Spleen (tissue), 11 donors: ENCODE data around the gene PALLD. TPM values are rescaled to one million over a fixed set of nuclear protein-coding genes. Genes with fewer than 3 reads are reported as not detected.

Experiments
- DNase-seq: peaks from one replicate; pipeline ENCODE4 v3.0.0-alpha.2; 2020
- H3K27ac ChIP-seq, 8 donors: fragments of 200-600 bp; sonication (generic) in 7 of 8; 1 replicate in 4 of 8; 2 replicates in 4 of 8; pipeline versions ENCODE4 v1.5.0 to v1.8.0; 2016 to 2021; ENCODE audit warnings: inconsistent platforms in 4 of 8, mild to moderate bottlenecking in 4 of 8, moderate library complexity in 1 of 8
- H3K27me3 ChIP-seq, 7 donors: fragments of 200-600 bp; sonication (generic) in 6 of 7; replicated peaks in 1 of 7; 1 replicate in 4 of 7; 2 replicates in 3 of 7; pipeline versions ENCODE4 v1.5.0 to v1.8.0; 2016 to 2021; ENCODE audit warnings: inconsistent platforms in 3 of 7, mild to moderate bottlenecking in 1 of 7
- H3K36me3 ChIP-seq, 6 donors: fragments of 200-600 bp; sonication (generic) in 5 of 6; 1 replicate in 4 of 6; 2 replicates in 2 of 6; pipeline versions ENCODE4 v1.5.0 to v1.8.0; 2016 to 2021; ENCODE audit warnings: inconsistent platforms in 2 of 6
- H3K4me1 ChIP-seq, 6 donors: fragments of 200-600 bp; sonication (generic) in 5 of 6; 1 replicate in 3 of 6; 2 replicates in 3 of 6; pipeline versions ENCODE4 v1.5.0 to v1.8.0; 2016 to 2021; ENCODE audit warnings: inconsistent platforms in 3 of 6
- H3K4me3 ChIP-seq, 8 donors: fragments of 200-600 bp; sonication (generic) in 7 of 8; 1 replicate in 4 of 8; 2 replicates in 4 of 8; pipeline versions ENCODE4 v1.5.0 to v1.8.0; 2016 to 2021; ENCODE audit warnings: inconsistent platforms in 4 of 8, mild to moderate bottlenecking in 4 of 8, moderate library complexity in 2 of 8
- H3K9me3 ChIP-seq, 8 donors: fragments of 200-600 bp; sonication (generic) in 7 of 8; 1 replicate in 4 of 8; 2 replicates in 4 of 8; pipeline versions ENCODE4 v1.5.0 to v1.8.0; 2016 to 2021; ENCODE audit warnings: inconsistent platforms in 4 of 8
- CTCF ChIP-seq, 11 experiments: fragments of 200-600 bp in 7 of 11; fragments of 450-650 bp in 4 of 11; sonication (generic) in 4 of 11; IDR thresholded peaks in 8 of 11; conservative IDR thresholded peaks in 3 of 11; 1 replicate in 7 of 11; 2 replicates in 4 of 11; pipeline versions ENCODE4 v1.4.0 to v1.8.0; 2016 to 2021; ENCODE audit warnings: antibody characterized with exemption in 11 of 11, inconsistent platforms in 4 of 11, mild to moderate bottlenecking in 1 of 11
- POLR2A ChIP-seq, 3 donors: fragments of 450-650 bp; IDR thresholded peaks; one replicate each; pipeline ENCODE4 v1.5.1; 2017; ENCODE audit warnings: antibody characterized with exemption in 3 of 3, mild to moderate bottlenecking in 1 of 3
- POLR2AphosphoS5 ChIP-seq, 3 donors: sonication (generic); formaldehyde crosslinking; IDR thresholded peaks; one replicate each; pipeline ENCODE4 v1.5.1; 2017; ENCODE audit warnings: antibody characterized with exemption in 3 of 3
- WGBS, 5 donors: extraction: QIAGEN DNeasy Blood & Tissue Kit in 3 of 5; methylation state at CpG; one replicate each; pipeline versions ENCODE4 v1.1.5 to v1.1.7; 2013 to 2018; 5-methylcytosine and 5-hydroxymethylcytosine counted together
- intact Hi-C: fragments of 100-400 bp; cut with DNase I; formaldehyde crosslinking; loops from one replicate; pipeline ENCODE4 v1.15.0; 2023; ENCODE audit warnings: low total_unique reads
- polyA plus RNA-seq, 3 donors: library from polyadenylated mRNA; stranded (reverse); fragments of 200-250 nt; gene quantifications; one replicate each; pipeline ENCODE4 v1.2.1, GENCODE V29; 2013
- total RNA-seq, 7 donors: library from RNA; depleted of rRNA in 3 of 7; stranded (reverse); fragments of >200 nt in 3 of 7; fragmentation: NEBNext Ultra II Directional in 4 of 7; extraction: Animal tissue kit (Norgen Biotek cat#: 25700) in 4 of 7; gene quantifications; one replicate each; pipeline versions ENCODE4 v1.1.0 to v1.2.1, GENCODE V29; 2016 to 2021
- donor health status: healthy with polysubstance abuse.
- donor health status: DM: no; HTN: no; CAD: no; lungs with moderate emphysema.
- donor health status: DM: no; HTN: no; CAD: no.
- donor health status: Bipolar disorder and iron deficiency.
- donor health status: healthy.
- donor health status: DM: no; HTN: no; CAD: no.
- donor health status: DM: yes; HTN: yes; CAD: no.

The PALLD gene
- total and polyA plus RNA-seq, 10 donors = 24.3 to 228 (median 142) TPM

GRCh38 chr4:168588916-168589531 lies 92.2 kb downstream of the PALLD start:
- 68 to 84% (median 78%) methylated on average over 8 of the region's 8 CpGs for WGBS, 5 donors
- no peak for TF ChIP-seq POLR2A (IDR thresholded peaks at IDR 0.05)
- no peak for TF ChIP-seq CTCF (IDR thresholded peaks at IDR 0.05 in 8 of 11, conservative IDR thresholded peaks at IDR 0.05 in 3 of 11)
- no peak for TF ChIP-seq POLR2AphosphoS5 (IDR thresholded peaks at IDR 0.05)
- Histone ChIP-seq H3K9me3 (no peaks in the 10 kb centered on the region), H3K36me3 (no peaks in the 10 kb centered on the region), H3K4me1 (peaks cover 0 to 4% (median 0%) of the 10 kb centered on the region in 6 donors), H3K4me3 (no peak overlapping the region), H3K27me3 (peaks cover 0 to 7% (median 0%) of the 10 kb centered on the region in 7 donors), H3K27ac (no peak overlapping the region)
- intact Hi-C loops = no loop called here
- DNase-seq = no peak

- Histone ChIP-seq H3K9me3 (no peaks in the 10 kb centered on the region), H3K27me3 (no peaks in the 10 kb centered on the region), H3K4me3 (no peak overlapping the region), H3K27ac (no peak overlapping the region), H3K36me3 (no peaks in the 10 kb centered on the region), H3K4me1 (no peaks in the 10 kb centered on the region)
- DNase-seq = no peak
- no peak for TF ChIP-seq POLR2AphosphoS5 (IDR thresholded peaks at IDR 0.05)
- no peak for TF ChIP-seq CTCF (IDR thresholded peaks at IDR 0.05 in 8 of 11, conservative IDR thresholded peaks at IDR 0.05 in 3 of 11)
- intact Hi-C loops = no loop called here
- WGBS, 5 donors = 53 to 70% (median 65%) methylated on average over 1 of the region's 1 CpG
Measured at GRCh38 chr4:168592676-168593075, 95.8 kb downstream of the PALLD start.

GRCh38 chr4:168593399-168593798 lies 96.5 kb downstream of the PALLD start:
- H3K36me3 ChIP-seq = no peaks in the 10 kb centered on the region
- TF ChIP-seq POLR2A (IDR thresholded peaks at IDR 0.05) (no peak), CTCF (IDR thresholded peaks at IDR 0.05 in 8 of 11, conservative IDR thresholded peaks at IDR 0.05 in 3 of 11) (no peak), POLR2AphosphoS5 (IDR thresholded peaks at IDR 0.05) (no peak)
- intact Hi-C loops = no loop called here
- H3K27me3 ChIP-seq = no peaks in the 10 kb centered on the region
- no peaks in the 10 kb centered on the region for H3K9me3 ChIP-seq
- H3K4me3 ChIP-seq = no peak overlapping the region
- no peaks in the 10 kb centered on the region for H3K4me1 ChIP-seq
- no peak for DNase-seq
- 58 to 78% (median 75%) methylated on average over 4 of the region's 4 CpGs for WGBS, 5 donors
- H3K27ac ChIP-seq = no peak overlapping the region

GRCh38 chr4:168594121-168594520 lies 97.3 kb downstream of the PALLD start:
- H3K36me3 ChIP-seq = no peaks in the 10 kb centered on the region
- DNase-seq = no peak
- H3K4me1 ChIP-seq = no peaks in the 10 kb centered on the region
- TF ChIP-seq POLR2A (IDR thresholded peaks at IDR 0.05) (no peak), POLR2AphosphoS5 (IDR thresholded peaks at IDR 0.05) (no peak), CTCF (IDR thresholded peaks at IDR 0.05 in 8 of 11, conservative IDR thresholded peaks at IDR 0.05 in 3 of 11) (no peak)
- intact Hi-C loops = no loop called here
- no peak overlapping the region for H3K4me3 ChIP-seq
- no peaks in the 10 kb centered on the region for H3K27me3 ChIP-seq
- H3K27ac ChIP-seq = no peak overlapping the region
- no peaks in the 10 kb centered on the region for H3K9me3 ChIP-seq
- WGBS, 5 donors = 72 to 94% (median 87%) methylated on average over 5 of the region's 5 CpGs
